GM21367 (cell line): ENCODE results near the gene ATAT1.

Source experiments
- ATAC-seq: cut with Tn5 transposase; IDR thresholded peaks from one replicate; pipeline ENCODE4 v1.9.1; 2021; ENCODE audit not compliant: unreplicated experiment

The ATAT1 gene

GRCh38 chr6:30683183-30683979 is 56.7 kb downstream of the ATAT1 start:
- ATAC-seq = no peak

- ATAC-seq = no peak
Observed at GRCh38 chr6:30683980-30684338, 57.3 kb downstream of the ATAT1 start.

GRCh38 chr6:30684386-30685156 is 57.9 kb downstream of the ATAT1 start:
- ATAC-seq = no peak

GRCh38 chr6:30685157-30686008 is 58.7 kb downstream of the ATAT1 start:
- no peak for ATAC-seq

GRCh38 chr6:30686009-30686907 is 59.6 kb downstream of the ATAT1 start, which contains the start of gene PPP1R18:
Gene PPP1R18, minus strand, starts transcription at chr6:30686645. Its CDS starts 627 bp downstream, at chr6:30686018.
- ATAC-seq = no peak

- ATAC-seq = peak; percentile 30
Observed at GRCh38 chr6:30686908-30687658, 60.4 kb downstream of the ATAT1 start.

GRCh38 chr6:30687659-30688431 is 61.2 kb downstream of the ATAT1 start:
- ATAC-seq = no peak

- ATAC-seq = no peak
Observed at GRCh38 chr6:30688569-30688968, 61.9 kb downstream of the ATAT1 start.

- no peak for ATAC-seq
Observed at GRCh38 chr6:30689022-30689865, 62.6 kb downstream of the ATAT1 start.

GRCh38 chr6:30689985-30690384 is 63.3 kb downstream of the ATAT1 start:
- ATAC-seq = no peak

- ATAC-seq = no peak
Observed at GRCh38 chr6:30690403-30691207, 63.9 kb downstream of the ATAT1 start, which contains the start of gene NRM. Gene NRM, minus strand, starts transcription at chr6:30690984. Its CDS starts 10 bp downstream, at chr6:30690974.

GRCh38 chr6:30691208-30691847 is 64.7 kb downstream of the ATAT1 start:
- no peak for ATAC-seq
